ENCODE results near the gene TSKU.

The TSKU gene

GRCh38 chr11:76770642-76771445 is 12.3 kb upstream of the TSKU start:
- no peak for DNase-seq (ENCODE audit: low read depth)

- DNase-seq (ENCODE audit: low read depth): no peak
These were observed 11.6 kb upstream of the TSKU start for GRCh38 chr11:76771446-76772099.

- no peak for DNase-seq (ENCODE audit: low read depth)
These were observed 10.9 kb upstream of the TSKU start for GRCh38 chr11:76772100-76772782.

- DNase-seq (ENCODE audit: low read depth): no peak
These were observed 10.4 kb upstream of the TSKU start for GRCh38 chr11:76772783-76773106.

- DNase-seq (ENCODE audit: low read depth): no peak
These were observed 9.2 kb upstream of the TSKU start for GRCh38 chr11:76773921-76774361.

GRCh38 chr11:76776472-76776871 is 6.7 kb upstream of the TSKU start:
- DNase-seq (ENCODE audit: low read depth): no peak

GRCh38 chr11:76777305-76777704 is 5.9 kb upstream of the TSKU start:
- DNase-seq (ENCODE audit: low read depth): no peak

GRCh38 chr11:76777876-76778275 is 5.3 kb upstream of the TSKU start:
- DNase-seq (ENCODE audit: low read depth): no peak

GRCh38 chr11:76778874-76779273 is 4.3 kb upstream of the TSKU start:
- no peak for DNase-seq (ENCODE audit: low read depth)

- no peak for DNase-seq (ENCODE audit: low read depth)
These were observed 1.9 kb upstream of the TSKU start for GRCh38 chr11:76781046-76781801.

GRCh38 chr11:76781807-76782530 is 1.2 kb upstream of the TSKU start:
- no peak for DNase-seq (ENCODE audit: low read depth)

- no peak for DNase-seq (ENCODE audit: low read depth)
These were observed 444 bp upstream of the TSKU start for GRCh38 chr11:76782531-76783293.

- no peak for DNase-seq (ENCODE audit: low read depth)
These were observed 999 bp downstream of the TSKU start for GRCh38 chr11:76783896-76784813.

GRCh38 chr11:76785513-76785912 is 2.4 kb downstream of the TSKU start:
- DNase-seq (ENCODE audit: low read depth): no peak

GRCh38 chr11:76786016-76786415 is 2.9 kb downstream of the TSKU start:
- no peak for DNase-seq (ENCODE audit: low read depth)

- DNase-seq (ENCODE audit: low read depth): no peak
These were observed 3.4 kb downstream of the TSKU start for GRCh38 chr11:76786441-76787014.

GRCh38 chr11:76787271-76787670 is 4.1 kb downstream of the TSKU start:
- DNase-seq (ENCODE audit: low read depth): no peak

GRCh38 chr11:76787911-76788596 is 4.9 kb downstream of the TSKU start:
- no peak for DNase-seq (ENCODE audit: low read depth)

All from stimulated activated CD4-positive, alpha-beta T cell treated with anti-CD3 and anti-CD28 coated beads, Interleukin-2, amount 100 ng/mL, for 4 hours (primary cell).